GM23338 (cell line): ENCODE data around the gene ZFP62. TPM values are rescaled to one million over a fixed set of nuclear protein-coding genes. Genes with fewer than 3 reads are reported as not detected.

Experiments used
- ATAC-seq: fragments of 200-7000 bp; cut with Tn5 transposase; 3 replicates; pipeline ENCODE4 v1.9.1; 2020
- DNase-seq: peaks from one replicate; pipeline ENCODE4 v3.0.0-alpha.2; 2015; ENCODE audit warnings: low spot score
- H2AFZ ChIP-seq: fragments of 200-600 bp; sonication (generic); 2 replicates; pipeline ENCODE4 v1.8.0; 2016; ENCODE audit warnings: antibody characterized with exemption, mild to moderate bottlenecking, moderate library complexity
- H3F3A ChIP-seq: fragments of 200-600 bp; sonication (generic); replicated peaks from 2 replicates; pipeline ENCODE4 v1.8.0; 2017; ENCODE audit warnings: antibody characterized with exemption, mixed run types, low read depth
- H3K27ac ChIP-seq: fragments of 200-600 bp; sonication (generic); 2 replicates; pipeline ENCODE4 v1.6.1; 2016; ENCODE audit warnings: low read depth
- H3K27me3 ChIP-seq: fragments of 200-600 bp; sonication (generic); 2 replicates; pipeline ENCODE4 v1.8.0; 2016; ENCODE audit warnings: mild to moderate bottlenecking, mixed run types, moderate library complexity; ENCODE audit not compliant: insufficient read depth
- H3K36me3 ChIP-seq: fragments of 200-600 bp; sonication (generic); 2 replicates; pipeline ENCODE4 v1.8.0; 2016; ENCODE audit warnings: mild to moderate bottlenecking; ENCODE audit not compliant: insufficient read depth
- H3K4me1 ChIP-seq: fragments of 200-600 bp; sonication (generic); 2 replicates; pipeline ENCODE4 v1.8.0; 2016; ENCODE audit warnings: mild to moderate bottlenecking, moderate library complexity; ENCODE audit not compliant: insufficient read depth
- H3K4me2 ChIP-seq: fragments of 200-600 bp; sonication (generic); 2 replicates; pipeline ENCODE4 v1.7.1; 2017; ENCODE audit warnings: mixed run types
- H3K4me3 ChIP-seq: fragments of 200-600 bp; sonication (generic); 2 replicates; pipeline ENCODE4 v1.6.1; 2016; ENCODE audit warnings: mixed run types
- H3K79me2 ChIP-seq: fragments of 200-600 bp; sonication (generic); replicated peaks from 2 replicates; pipeline ENCODE4 v1.8.0; 2017; ENCODE audit warnings: mild to moderate bottlenecking; ENCODE audit not compliant: insufficient read depth
- H3K9me2 ChIP-seq: fragments of 200-600 bp; sonication (generic); 2 replicates; pipeline ENCODE4 v1.8.0; 2017; ENCODE audit not compliant: insufficient read depth
- H4K20me1 ChIP-seq: fragments of 200-600 bp; sonication (generic); replicated peaks from 2 replicates; pipeline ENCODE4 v1.8.0; 2017; ENCODE audit warnings: mild to moderate bottlenecking; ENCODE audit not compliant: insufficient read depth
- H3K27ac Mint-ChIP-seq: 2 replicates; pipeline ENCODE4 v1.8.0; 2020; ENCODE audit warnings: inconsistent platforms, mild to moderate bottlenecking, moderate library complexity, mixed read lengths
- H3K27me3 Mint-ChIP-seq: 3 replicates; pipeline ENCODE4 v1.8.0; 2022; ENCODE audit warnings: low read depth, mild to moderate bottlenecking, moderate library complexity, mixed read lengths, inconsistent platforms; ENCODE audit not compliant: insufficient read depth, poor library complexity
- H3K36me3 Mint-ChIP-seq: 3 replicates; pipeline ENCODE4 v1.8.0; 2021; ENCODE audit warnings: low read depth, mild to moderate bottlenecking, inconsistent platforms, moderate library complexity, mixed read lengths
- H3K4me1 Mint-ChIP-seq: 3 replicates; pipeline ENCODE4 v1.8.0; 2020; ENCODE audit warnings: mild to moderate bottlenecking, inconsistent platforms, mixed read lengths
- H3K4me3 Mint-ChIP-seq: 3 replicates; pipeline ENCODE4 v1.8.0; 2021; ENCODE audit warnings: moderate library complexity, mild to moderate bottlenecking, inconsistent platforms, mixed read lengths
- H3K9me3 Mint-ChIP-seq: 3 replicates; pipeline ENCODE4 v1.8.0; 2020; ENCODE audit warnings: moderate library complexity, mild to moderate bottlenecking, inconsistent platforms, mixed read lengths
- CREB1 ChIP-seq: fragments of 250-450 bp; sonication (Bioruptor Pico); IDR thresholded peaks from 2 replicates; pipeline ENCODE4 v1.5.0; 2020; ENCODE audit warnings: low read depth, mild to moderate bottlenecking, moderate library complexity
- EZH2 ChIP-seq: fragments of 200-600 bp; sonication (generic); IDR thresholded peaks from one replicate; pipeline ENCODE4 v1.8.0; 2017; ENCODE audit warnings: antibody characterized with exemption, mild to moderate bottlenecking, low read depth; ENCODE audit not compliant: unreplicated experiment
- EZH2phosphoT487 ChIP-seq: fragments of 200-600 bp; sonication (generic); IDR thresholded peaks from one replicate; pipeline ENCODE4 v1.8.1; 2018; ENCODE audit warnings: antibody characterized with exemption; ENCODE audit not compliant: unreplicated experiment
- NANOG ChIP-seq: IDR thresholded peaks from 2 replicates; pipeline ENCODE4 v1.6.1; 2016; ENCODE audit warnings: antibody characterized with exemption, borderline replicate concordance
- STAT1 ChIP-seq: IDR thresholded peaks from one replicate; pipeline ENCODE4 v1.6.1; 2016; ENCODE audit warnings: antibody characterized with exemption; ENCODE audit not compliant: unreplicated experiment
- ZNF331 ChIP-seq: fragments of 250-450 bp; sonication (Bioruptor Pico); IDR thresholded peaks from 2 replicates; pipeline ENCODE4 v1.5.0; 2020; ENCODE audit warnings: low read depth, mild to moderate bottlenecking, moderate library complexity
- polyA plus RNA-seq: library from polyadenylated mRNA; unstranded; fragments of >200 nt; fragmentation: Nextera tagmentation; extraction: Ambion mirVana; gene quantifications from 2 replicates; pipeline ENCODE4 v1.2.1, GENCODE V29; 2016
- total RNA-seq: library from RNA; depleted of rRNA; stranded (reverse); fragments of >200 nt; shearing (Covaris generic); gene quantifications from 2 replicates; pipeline ENCODE4 v1.2.3, GENCODE V29; 2014
- TF ChIP-seq, protein P1 (sequence below): fragments of 250-450 bp; sonication (Bioruptor Pico); IDR thresholded peaks from 2 replicates; pipeline ENCODE4 v1.5.0; 2020; ENCODE audit warnings: mild to moderate bottlenecking, moderate library complexity
- TF ChIP-seq, protein P2 (sequence below): IDR thresholded peaks from one replicate; pipeline ENCODE4 v1.6.1; 2018; ENCODE audit warnings: antibody characterized with exemption; ENCODE audit not compliant: unreplicated experiment
- TF ChIP-seq, protein P3 (sequence below), 2 experiments: fragments of 200-600 bp in 1 of 2; sonication (generic) in 1 of 2; conservative IDR thresholded peaks; 2 replicates each; pipeline versions ENCODE4 v1.5.1 to v1.6.1; 2016 to 2017; ENCODE audit warnings: antibody characterized with exemption in 2 of 2, low read depth in 2 of 2, mild to moderate bottlenecking in 2 of 2, moderate library complexity in 1 of 2

Gene ZFP62
- total and polyA plus RNA-seq, 2 experiments from 2014 or later = 32.9 to 33.2 TPM

DNA sequence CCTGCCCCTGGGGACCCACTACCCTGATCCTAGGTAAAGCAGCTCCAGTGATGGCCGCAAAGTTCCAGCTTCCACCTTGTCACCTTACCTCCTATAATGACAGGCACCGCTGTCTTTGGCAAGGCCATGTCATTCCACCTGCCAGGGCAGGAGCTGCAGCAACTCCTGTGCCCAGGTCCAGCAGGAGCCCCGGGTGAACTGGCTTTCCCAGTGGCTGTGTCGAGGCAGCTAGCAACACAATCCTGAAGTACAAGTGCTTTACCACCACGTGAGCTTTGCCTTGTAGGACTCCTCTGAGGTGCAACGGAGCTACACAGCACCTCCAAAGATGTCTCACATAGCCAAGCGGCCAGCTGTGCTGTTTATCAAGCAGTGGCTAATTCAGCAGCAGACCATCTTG lies 37.7 kb downstream of the ZFP62 start (continued):
- TF ChIP-seq, protein P1, sequence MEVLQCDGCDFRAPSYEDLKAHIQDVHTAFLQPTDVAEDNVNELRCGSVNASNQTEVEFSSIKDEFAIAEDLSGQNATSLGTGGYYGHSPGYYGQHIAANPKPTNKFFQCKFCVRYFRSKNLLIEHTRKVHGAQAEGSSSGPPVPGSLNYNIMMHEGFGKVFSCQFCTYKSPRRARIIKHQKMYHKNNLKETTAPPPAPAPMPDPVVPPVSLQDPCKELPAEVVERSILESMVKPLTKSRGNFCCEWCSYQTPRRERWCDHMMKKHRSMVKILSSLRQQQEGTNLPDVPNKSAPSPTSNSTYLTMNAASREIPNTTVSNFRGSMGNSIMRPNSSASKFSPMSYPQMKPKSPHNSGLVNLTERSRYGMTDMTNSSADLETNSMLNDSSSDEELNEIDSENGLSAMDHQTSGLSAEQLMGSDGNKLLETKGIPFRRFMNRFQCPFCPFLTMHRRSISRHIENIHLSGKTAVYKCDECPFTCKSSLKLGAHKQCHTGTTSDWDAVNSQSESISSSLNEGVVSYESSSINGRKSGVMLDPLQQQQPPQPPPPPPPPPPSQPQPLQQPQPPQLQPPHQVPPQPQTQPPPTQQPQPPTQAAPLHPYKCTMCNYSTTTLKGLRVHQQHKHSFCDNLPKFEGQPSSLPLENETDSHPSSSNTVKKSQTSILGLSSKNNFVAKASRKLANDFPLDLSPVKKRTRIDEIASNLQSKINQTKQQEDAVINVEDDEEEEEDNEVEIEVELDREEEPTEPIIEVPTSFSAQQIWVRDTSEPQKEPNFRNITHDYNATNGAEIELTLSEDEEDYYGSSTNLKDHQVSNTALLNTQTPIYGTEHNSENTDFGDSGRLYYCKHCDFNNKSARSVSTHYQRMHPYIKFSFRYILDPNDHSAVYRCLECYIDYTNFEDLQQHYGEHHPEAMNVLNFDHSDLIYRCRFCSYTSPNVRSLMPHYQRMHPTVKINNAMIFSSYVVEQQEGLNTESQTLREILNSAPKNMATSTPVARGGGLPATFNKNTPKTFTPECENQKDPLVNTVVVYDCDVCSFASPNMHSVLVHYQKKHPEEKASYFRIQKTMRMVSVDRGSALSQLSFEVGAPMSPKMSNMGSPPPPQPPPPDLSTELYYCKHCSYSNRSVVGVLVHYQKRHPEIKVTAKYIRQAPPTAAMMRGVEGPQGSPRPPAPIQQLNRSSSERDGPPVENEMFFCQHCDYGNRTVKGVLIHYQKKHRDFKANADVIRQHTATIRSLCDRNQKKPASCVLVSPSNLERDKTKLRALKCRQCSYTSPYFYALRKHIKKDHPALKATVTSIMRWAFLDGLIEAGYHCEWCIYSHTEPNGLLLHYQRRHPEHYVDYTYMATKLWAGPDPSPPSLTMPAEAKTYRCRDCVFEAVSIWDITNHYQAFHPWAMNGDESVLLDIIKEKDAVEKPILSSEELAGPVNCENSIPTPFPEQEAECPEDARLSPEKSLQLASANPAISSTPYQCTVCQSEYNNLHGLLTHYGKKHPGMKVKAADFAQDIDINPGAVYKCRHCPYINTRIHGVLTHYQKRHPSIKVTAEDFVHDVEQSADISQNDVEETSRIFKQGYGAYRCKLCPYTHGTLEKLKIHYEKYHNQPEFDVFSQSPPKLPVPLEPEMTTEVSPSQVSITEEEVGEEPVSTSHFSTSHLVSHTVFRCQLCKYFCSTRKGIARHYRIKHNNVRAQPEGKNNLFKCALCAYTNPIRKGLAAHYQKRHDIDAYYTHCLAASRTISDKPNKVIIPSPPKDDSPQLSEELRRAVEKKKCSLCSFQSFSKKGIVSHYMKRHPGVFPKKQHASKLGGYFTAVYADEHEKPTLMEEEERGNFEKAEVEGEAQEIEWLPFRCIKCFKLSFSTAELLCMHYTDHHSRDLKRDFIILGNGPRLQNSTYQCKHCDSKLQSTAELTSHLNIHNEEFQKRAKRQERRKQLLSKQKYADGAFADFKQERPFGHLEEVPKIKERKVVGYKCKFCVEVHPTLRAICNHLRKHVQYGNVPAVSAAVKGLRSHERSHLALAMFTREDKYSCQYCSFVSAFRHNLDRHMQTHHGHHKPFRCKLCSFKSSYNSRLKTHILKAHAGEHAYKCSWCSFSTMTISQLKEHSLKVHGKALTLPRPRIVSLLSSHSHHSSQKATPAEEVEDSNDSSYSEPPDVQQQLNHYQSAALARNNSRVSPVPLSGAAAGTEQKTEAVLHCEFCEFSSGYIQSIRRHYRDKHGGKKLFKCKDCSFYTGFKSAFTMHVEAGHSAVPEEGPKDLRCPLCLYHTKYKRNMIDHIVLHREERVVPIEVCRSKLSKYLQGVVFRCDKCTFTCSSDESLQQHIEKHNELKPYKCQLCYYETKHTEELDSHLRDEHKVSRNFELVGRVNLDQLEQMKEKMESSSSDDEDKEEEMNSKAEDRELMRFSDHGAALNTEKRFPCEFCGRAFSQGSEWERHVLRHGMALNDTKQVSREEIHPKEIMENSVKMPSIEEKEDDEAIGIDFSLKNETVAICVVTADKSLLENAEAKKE = no peak
- no peak for TF ChIP-seq NANOG
- TF ChIP-seq, protein P2, sequence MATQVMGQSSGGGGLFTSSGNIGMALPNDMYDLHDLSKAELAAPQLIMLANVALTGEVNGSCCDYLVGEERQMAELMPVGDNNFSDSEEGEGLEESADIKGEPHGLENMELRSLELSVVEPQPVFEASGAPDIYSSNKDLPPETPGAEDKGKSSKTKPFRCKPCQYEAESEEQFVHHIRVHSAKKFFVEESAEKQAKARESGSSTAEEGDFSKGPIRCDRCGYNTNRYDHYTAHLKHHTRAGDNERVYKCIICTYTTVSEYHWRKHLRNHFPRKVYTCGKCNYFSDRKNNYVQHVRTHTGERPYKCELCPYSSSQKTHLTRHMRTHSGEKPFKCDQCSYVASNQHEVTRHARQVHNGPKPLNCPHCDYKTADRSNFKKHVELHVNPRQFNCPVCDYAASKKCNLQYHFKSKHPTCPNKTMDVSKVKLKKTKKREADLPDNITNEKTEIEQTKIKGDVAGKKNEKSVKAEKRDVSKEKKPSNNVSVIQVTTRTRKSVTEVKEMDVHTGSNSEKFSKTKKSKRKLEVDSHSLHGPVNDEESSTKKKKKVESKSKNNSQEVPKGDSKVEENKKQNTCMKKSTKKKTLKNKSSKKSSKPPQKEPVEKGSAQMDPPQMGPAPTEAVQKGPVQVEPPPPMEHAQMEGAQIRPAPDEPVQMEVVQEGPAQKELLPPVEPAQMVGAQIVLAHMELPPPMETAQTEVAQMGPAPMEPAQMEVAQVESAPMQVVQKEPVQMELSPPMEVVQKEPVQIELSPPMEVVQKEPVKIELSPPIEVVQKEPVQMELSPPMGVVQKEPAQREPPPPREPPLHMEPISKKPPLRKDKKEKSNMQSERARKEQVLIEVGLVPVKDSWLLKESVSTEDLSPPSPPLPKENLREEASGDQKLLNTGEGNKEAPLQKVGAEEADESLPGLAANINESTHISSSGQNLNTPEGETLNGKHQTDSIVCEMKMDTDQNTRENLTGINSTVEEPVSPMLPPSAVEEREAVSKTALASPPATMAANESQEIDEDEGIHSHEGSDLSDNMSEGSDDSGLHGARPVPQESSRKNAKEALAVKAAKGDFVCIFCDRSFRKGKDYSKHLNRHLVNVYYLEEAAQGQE = no peak
- no peak for TF ChIP-seq STAT1
- TF ChIP-seq EZH2phosphoT487 = no peak
- no peak for TF ChIP-seq CREB1 (CRISPR knock-in tag)

DNA sequence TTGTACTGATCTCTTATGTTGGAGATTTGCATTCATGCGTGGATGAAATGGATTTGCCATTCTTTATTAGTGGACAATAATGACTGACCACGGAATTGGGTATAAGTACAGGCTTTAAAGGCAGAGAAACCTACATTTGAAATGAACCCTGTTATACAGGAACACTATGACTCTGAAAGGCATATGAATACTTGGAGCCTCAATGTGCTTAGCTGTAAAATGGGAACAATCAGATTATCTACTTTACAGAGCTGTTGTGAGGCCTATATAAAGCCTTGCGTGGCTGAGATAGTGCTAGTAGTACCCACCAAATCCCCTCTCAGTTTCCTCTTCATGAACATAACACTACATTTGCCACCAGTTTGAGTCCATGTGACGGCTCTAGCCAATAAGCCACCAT lies 39.5 kb downstream of the ZFP62 start:
- Histone ChIP-seq H3K27me3 (no peaks in the 10 kb centered on the region; the same call in 1 of the 2 replicates), H3K36me3 (no peaks in the 10 kb centered on the region), H3K4me2 (no peak overlapping the region), H3F3A (peaks cover 7% of the 10 kb centered on the region; the same call in 1 of the 2 replicates), H3K4me3 (no peak overlapping the region), H3K27ac (no peak overlapping the region), H4K20me1 (no peaks in the 10 kb centered on the region), H3K4me1 (peaks cover 12% of the 10 kb centered on the region; the same call in 1 of the 2 replicates), H3K79me2 (no peaks in the 10 kb centered on the region), H2AFZ (no peak overlapping the region), H3K9me2 (no peaks in the 10 kb centered on the region)
- peaks cover 3% of the 10 kb centered on the region for H3K27me3 Mint-ChIP-seq
- H3K4me3 Mint-ChIP-seq = no peak overlapping the region
- H3K36me3 Mint-ChIP-seq = no peaks in the 10 kb centered on the region; the same call in 2 of the 3 replicates
- no peak for ATAC-seq
- no peak overlapping the region for H3K27ac Mint-ChIP-seq
- no peaks in the 10 kb centered on the region for H3K9me3 Mint-ChIP-seq
- H3K4me1 Mint-ChIP-seq = peaks cover 20% of the 10 kb centered on the region
- no peak for DNase-seq
- TF ChIP-seq, protein P2 = no peak
- no peak for TF ChIP-seq EZH2
- no peak for TF ChIP-seq ZNF331 (CRISPR knock-in tag)
- TF ChIP-seq, protein P3, sequence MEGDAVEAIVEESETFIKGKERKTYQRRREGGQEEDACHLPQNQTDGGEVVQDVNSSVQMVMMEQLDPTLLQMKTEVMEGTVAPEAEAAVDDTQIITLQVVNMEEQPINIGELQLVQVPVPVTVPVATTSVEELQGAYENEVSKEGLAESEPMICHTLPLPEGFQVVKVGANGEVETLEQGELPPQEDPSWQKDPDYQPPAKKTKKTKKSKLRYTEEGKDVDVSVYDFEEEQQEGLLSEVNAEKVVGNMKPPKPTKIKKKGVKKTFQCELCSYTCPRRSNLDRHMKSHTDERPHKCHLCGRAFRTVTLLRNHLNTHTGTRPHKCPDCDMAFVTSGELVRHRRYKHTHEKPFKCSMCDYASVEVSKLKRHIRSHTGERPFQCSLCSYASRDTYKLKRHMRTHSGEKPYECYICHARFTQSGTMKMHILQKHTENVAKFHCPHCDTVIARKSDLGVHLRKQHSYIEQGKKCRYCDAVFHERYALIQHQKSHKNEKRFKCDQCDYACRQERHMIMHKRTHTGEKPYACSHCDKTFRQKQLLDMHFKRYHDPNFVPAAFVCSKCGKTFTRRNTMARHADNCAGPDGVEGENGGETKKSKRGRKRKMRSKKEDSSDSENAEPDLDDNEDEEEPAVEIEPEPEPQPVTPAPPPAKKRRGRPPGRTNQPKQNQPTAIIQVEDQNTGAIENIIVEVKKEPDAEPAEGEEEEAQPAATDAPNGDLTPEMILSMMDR (conservative IDR thresholded peaks at IDR 0.05; ENCODE audit: low read depth in 2 of 2) = no peak
